ENCODE measurements around the gene ZDHHC13.

GRCh38 chr11:19116276-19116970 is 545 bp upstream of the ZDHHC13 start:
- TF ChIP-seq, protein P1, sequence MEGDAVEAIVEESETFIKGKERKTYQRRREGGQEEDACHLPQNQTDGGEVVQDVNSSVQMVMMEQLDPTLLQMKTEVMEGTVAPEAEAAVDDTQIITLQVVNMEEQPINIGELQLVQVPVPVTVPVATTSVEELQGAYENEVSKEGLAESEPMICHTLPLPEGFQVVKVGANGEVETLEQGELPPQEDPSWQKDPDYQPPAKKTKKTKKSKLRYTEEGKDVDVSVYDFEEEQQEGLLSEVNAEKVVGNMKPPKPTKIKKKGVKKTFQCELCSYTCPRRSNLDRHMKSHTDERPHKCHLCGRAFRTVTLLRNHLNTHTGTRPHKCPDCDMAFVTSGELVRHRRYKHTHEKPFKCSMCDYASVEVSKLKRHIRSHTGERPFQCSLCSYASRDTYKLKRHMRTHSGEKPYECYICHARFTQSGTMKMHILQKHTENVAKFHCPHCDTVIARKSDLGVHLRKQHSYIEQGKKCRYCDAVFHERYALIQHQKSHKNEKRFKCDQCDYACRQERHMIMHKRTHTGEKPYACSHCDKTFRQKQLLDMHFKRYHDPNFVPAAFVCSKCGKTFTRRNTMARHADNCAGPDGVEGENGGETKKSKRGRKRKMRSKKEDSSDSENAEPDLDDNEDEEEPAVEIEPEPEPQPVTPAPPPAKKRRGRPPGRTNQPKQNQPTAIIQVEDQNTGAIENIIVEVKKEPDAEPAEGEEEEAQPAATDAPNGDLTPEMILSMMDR (conservative IDR thresholded peaks at IDR 0.05; ENCODE audit: low read depth, low read length), result no peak
- TF ChIP-seq CEBPB (IDR thresholded peaks at IDR 0.05; ENCODE audit: low read depth, low read length) (no peak), MXI1 (IDR thresholded peaks at IDR 0.05; ENCODE audit: borderline replicate concordance, low read depth, low read length) (no peak), BHLHE40 (IDR thresholded peaks at IDR 0.05; ENCODE audit: low read depth, low read length) (no peak), POLR2A (IDR thresholded peaks at IDR 0.05; ENCODE audit: low read depth, low read length) (no peak)
